ES-I3 (cell line): Measurements from ENCODE around the gene GRK2.

Source experiments
- H3K36me3 ChIP-seq: 2 replicates; pipeline ENCODE4 v1.6.1; 2013; ENCODE audit warnings: mild to moderate bottlenecking, low read length, control low read depth, moderate library complexity; ENCODE audit not compliant: insufficient read depth
- H3K4me1 ChIP-seq: 2 replicates; pipeline ENCODE4 v1.6.1; 2013; ENCODE audit warnings: mild to moderate bottlenecking, control low read depth, low read length; ENCODE audit not compliant: insufficient read depth
- H3K9ac ChIP-seq: 2 replicates; pipeline ENCODE4 v1.6.1; 2013; ENCODE audit warnings: low read depth, mild to moderate bottlenecking, low read length, moderate library complexity
- H3K9me3 ChIP-seq: 2 replicates; pipeline ENCODE4 v1.6.1; 2013; ENCODE audit warnings: mild to moderate bottlenecking, low read length, moderate library complexity; ENCODE audit not compliant: control insufficient read depth, insufficient read depth

The GRK2 gene

DNA sequence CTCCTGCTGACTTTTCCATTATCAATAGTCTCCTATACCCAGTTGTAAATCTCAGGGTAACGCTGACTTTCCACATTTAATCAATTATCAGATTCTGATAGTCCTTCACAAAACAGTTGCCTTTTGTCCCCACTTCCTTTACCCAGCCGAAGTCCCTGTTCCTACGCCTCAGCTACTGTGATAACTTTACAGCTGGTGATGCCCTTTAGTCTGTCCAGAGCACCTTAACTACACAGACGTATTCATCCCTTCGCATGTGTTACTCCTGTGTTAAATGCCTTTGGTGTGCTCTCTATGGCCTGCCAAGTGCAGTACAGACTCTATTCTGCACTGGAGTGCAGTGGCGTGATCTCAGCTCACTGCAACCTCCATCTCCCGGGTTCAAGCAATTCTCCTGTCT is 57.3 kb downstream of the GRK2 start:
- H3K9me3 ChIP-seq: no peaks in the 10 kb centered on the region
- no peak overlapping the region for H3K9ac ChIP-seq
- no peaks in the 10 kb centered on the region for H3K4me1 ChIP-seq
- H3K36me3 ChIP-seq: no peaks in the 10 kb centered on the region

DNA sequence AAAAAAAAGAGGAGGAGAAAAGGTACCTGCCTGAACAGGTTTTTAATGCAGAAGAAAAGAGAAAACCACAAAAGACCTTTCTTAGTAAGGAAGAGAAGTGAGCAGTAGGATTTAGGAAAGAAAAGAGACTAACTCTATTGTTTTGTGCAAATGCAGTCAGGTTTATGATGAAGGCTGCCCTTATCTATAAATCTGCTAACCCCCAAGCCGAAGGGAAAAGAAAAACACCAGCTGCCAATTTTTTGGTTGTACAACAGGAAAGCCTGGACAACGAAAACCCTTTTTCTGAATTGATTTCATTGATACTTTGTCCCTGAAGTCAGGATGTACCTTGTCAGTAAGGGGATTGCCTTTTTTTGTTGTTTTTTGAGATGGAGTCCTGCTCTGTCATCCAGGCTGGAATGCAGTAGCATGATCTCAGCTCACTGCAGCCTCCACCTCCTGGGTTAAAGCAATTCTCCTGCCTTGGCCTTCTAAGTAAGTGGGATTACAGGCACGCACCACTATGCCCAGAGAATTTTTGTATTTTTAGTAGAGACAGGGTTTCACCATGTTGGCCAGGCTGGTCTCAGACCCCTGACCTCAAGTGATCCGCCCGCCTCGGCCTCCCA is 65.9 kb downstream of the GRK2 start:
- Histone ChIP-seq H3K36me3 (no peaks in the 10 kb centered on the region), H3K4me1 (no peaks in the 10 kb centered on the region), H3K9me3 (no peaks in the 10 kb centered on the region), H3K9ac (no peak overlapping the region)
